H1 (cell line): ENCODE results near the gene OLA1. TPM values are rescaled to one million over a fixed set of nuclear protein-coding genes. Genes with fewer than 3 reads are reported as not detected.

Source experiments
- CREB1 ChIP-seq: IDR thresholded peaks from 2 replicates; pipeline ENCODE4 v1.6.1; 2012; ENCODE audit warnings: inconsistent platforms
- polyA plus RNA-seq, 7 experiments: library from polyadenylated mRNA; depleted of rRNA in 3 of 7; stranded (reverse) in 5 of 7; unstranded in 2 of 7; fragments of >200 nt in 5 of 7; fragments of 200-250 nt in 2 of 7; gene quantifications; 1 replicate in 5 of 7; 2 replicates in 1 of 7; 4 replicates in 1 of 7; pipeline versions ENCODE4 v1.2.1 to v1.2.3, GENCODE V29; 2011 to 2013; ENCODE audit warnings: missing spikeins in 2 of 7, mixed read lengths in 2 of 7
- total RNA-seq: library from RNA; stranded (reverse); fragmentation: NEBNext Ultra II Directional; extraction: Animal tissue kit (Norgen Biotek cat#: 25700); gene quantifications from 2 replicates; pipeline ENCODE4 v1.2.1, GENCODE V29; 2021

OLA1 gene
- total and polyA plus RNA-seq, 2 of the 8 experiments (the other 6 are each of a cell fraction or from before 2014, with no cell fraction given) = 39.3 to 158 TPM

DNA sequence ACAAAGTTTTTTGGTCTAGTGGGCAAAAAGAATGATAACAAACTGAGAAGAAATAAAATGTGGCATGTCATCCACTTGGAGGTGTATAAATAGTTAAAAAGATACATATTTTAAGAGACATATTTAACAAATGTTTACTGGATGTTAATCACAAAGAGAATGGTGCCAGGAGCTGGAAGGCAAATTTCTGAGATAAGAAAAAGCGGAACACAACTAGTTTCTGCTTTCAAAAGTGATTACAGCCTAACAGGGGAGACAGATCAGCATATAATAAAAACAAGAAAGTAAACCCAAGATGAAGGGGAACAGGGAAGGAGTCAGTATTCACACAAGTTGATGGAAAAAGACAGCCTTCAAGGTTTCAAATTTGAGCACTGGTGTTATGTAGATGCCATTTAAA is 91.3 kb downstream of the OLA1 start (continued):
- no peak for TF ChIP-seq CREB1
- TF ChIP-seq, all 59 proteins: peak for 0
